ENCODE data around the gene CAVIN2.

- no peak for TF ChIP-seq EZH2phosphoT487 (IDR thresholded peaks at IDR 0.05; ENCODE audit: borderline replicate concordance)
- TF ChIP-seq, protein P1, sequence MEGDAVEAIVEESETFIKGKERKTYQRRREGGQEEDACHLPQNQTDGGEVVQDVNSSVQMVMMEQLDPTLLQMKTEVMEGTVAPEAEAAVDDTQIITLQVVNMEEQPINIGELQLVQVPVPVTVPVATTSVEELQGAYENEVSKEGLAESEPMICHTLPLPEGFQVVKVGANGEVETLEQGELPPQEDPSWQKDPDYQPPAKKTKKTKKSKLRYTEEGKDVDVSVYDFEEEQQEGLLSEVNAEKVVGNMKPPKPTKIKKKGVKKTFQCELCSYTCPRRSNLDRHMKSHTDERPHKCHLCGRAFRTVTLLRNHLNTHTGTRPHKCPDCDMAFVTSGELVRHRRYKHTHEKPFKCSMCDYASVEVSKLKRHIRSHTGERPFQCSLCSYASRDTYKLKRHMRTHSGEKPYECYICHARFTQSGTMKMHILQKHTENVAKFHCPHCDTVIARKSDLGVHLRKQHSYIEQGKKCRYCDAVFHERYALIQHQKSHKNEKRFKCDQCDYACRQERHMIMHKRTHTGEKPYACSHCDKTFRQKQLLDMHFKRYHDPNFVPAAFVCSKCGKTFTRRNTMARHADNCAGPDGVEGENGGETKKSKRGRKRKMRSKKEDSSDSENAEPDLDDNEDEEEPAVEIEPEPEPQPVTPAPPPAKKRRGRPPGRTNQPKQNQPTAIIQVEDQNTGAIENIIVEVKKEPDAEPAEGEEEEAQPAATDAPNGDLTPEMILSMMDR (conservative IDR thresholded peaks at IDR 0.05; ENCODE audit: low read length): no peak
These were observed 54.8 kb downstream of the CAVIN2 start for GRCh38 chr2:191791953-191792560.
